ENCODE data around the gene SIGLEC10. TPM values are rescaled to one million over a fixed set of nuclear protein-coding genes. Genes with fewer than 3 reads are reported as not detected.

SIGLEC10 gene
- total and polyA plus RNA-seq, 2 experiments from 2014 or later, result 0.47 TPM; not detected in 1

DNA sequence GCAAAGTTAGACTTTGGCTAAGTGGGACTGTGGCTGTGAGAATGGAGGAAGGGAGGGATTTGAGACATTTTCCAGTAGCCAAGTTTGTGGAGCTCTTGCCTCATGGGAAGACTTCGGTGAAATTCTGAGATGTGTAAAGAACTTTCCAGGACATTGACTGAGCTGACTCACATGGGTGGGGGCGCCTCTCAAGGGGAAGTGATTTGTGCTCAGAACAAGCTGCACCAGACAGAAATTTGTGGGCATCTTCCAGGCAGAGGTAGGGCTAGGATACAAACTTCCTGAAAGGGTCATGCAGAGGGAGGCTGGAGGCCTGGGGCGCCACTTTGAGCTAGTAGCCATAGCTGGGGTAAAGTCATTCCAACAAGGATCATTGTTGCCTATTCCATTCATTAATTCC is 9.8 kb upstream of the SIGLEC10 start:
- Mint-ChIP-seq H3K9me3 (peaks cover 25% of the 10 kb centered on the region; the same call in 2 of the 3 replicates), H3K36me3 (ENCODE audit: low read depth) (no peaks in the 10 kb centered on the region; the same call in 2 of the 3 replicates), H3K27me3 (ENCODE audit: insufficient read depth, low read depth, poor library complexity) (peaks cover 11% of the 10 kb centered on the region), H3K4me3 (no peak overlapping the region), H3K27ac (no peak overlapping the region), H3K4me1 (no peaks in the 10 kb centered on the region)
- H2AFZ ChIP-seq, result no peak overlapping the region
- H3K27me3 ChIP-seq (ENCODE audit: insufficient read depth), result no peaks in the 10 kb centered on the region
- DNase-seq (ENCODE audit: low spot score) (no peak), ATAC-seq (no peak)
- no peaks in the 10 kb centered on the region for H3K36me3 ChIP-seq (ENCODE audit: insufficient read depth)
- no peak overlapping the region for H3K4me3 ChIP-seq
- no peaks in the 10 kb centered on the region for H3K4me1 ChIP-seq (ENCODE audit: insufficient read depth)
- no peaks in the 10 kb centered on the region for H3K79me2 ChIP-seq (replicated peaks; ENCODE audit: insufficient read depth)
- H3K27ac ChIP-seq (ENCODE audit: low read depth), result no peak overlapping the region
- H3K4me2 ChIP-seq, result no peak overlapping the region
- TF ChIP-seq, protein P1, sequence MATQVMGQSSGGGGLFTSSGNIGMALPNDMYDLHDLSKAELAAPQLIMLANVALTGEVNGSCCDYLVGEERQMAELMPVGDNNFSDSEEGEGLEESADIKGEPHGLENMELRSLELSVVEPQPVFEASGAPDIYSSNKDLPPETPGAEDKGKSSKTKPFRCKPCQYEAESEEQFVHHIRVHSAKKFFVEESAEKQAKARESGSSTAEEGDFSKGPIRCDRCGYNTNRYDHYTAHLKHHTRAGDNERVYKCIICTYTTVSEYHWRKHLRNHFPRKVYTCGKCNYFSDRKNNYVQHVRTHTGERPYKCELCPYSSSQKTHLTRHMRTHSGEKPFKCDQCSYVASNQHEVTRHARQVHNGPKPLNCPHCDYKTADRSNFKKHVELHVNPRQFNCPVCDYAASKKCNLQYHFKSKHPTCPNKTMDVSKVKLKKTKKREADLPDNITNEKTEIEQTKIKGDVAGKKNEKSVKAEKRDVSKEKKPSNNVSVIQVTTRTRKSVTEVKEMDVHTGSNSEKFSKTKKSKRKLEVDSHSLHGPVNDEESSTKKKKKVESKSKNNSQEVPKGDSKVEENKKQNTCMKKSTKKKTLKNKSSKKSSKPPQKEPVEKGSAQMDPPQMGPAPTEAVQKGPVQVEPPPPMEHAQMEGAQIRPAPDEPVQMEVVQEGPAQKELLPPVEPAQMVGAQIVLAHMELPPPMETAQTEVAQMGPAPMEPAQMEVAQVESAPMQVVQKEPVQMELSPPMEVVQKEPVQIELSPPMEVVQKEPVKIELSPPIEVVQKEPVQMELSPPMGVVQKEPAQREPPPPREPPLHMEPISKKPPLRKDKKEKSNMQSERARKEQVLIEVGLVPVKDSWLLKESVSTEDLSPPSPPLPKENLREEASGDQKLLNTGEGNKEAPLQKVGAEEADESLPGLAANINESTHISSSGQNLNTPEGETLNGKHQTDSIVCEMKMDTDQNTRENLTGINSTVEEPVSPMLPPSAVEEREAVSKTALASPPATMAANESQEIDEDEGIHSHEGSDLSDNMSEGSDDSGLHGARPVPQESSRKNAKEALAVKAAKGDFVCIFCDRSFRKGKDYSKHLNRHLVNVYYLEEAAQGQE (IDR thresholded peaks at IDR 0.05; ENCODE audit: unreplicated experiment), result no peak
- TF ChIP-seq JUNB (IDR thresholded peaks at IDR 0.05; ENCODE audit: unreplicated experiment) (no peak), ZNF331 (CRISPR knock-in tag; IDR thresholded peaks at IDR 0.05; ENCODE audit: low read depth) (no peak), EZH2 (IDR thresholded peaks at IDR 0.05; ENCODE audit: low read depth, unreplicated experiment) (no peak), EZH2phosphoT487 (IDR thresholded peaks at IDR 0.05; ENCODE audit: unreplicated experiment) (no peak), CREB1 (CRISPR knock-in tag; IDR thresholded peaks at IDR 0.05; ENCODE audit: low read depth) (no peak), NANOG (IDR thresholded peaks at IDR 0.05; ENCODE audit: borderline replicate concordance) (no peak), STAT1 (IDR thresholded peaks at IDR 0.05; ENCODE audit: unreplicated experiment) (no peak), POLR2AphosphoS5 (IDR thresholded peaks at IDR 0.05; ENCODE audit: low read depth) (no peak), ZNF114 (CRISPR knock-in tag; IDR thresholded peaks at IDR 0.05) (no peak)
- TF ChIP-seq, protein P2, sequence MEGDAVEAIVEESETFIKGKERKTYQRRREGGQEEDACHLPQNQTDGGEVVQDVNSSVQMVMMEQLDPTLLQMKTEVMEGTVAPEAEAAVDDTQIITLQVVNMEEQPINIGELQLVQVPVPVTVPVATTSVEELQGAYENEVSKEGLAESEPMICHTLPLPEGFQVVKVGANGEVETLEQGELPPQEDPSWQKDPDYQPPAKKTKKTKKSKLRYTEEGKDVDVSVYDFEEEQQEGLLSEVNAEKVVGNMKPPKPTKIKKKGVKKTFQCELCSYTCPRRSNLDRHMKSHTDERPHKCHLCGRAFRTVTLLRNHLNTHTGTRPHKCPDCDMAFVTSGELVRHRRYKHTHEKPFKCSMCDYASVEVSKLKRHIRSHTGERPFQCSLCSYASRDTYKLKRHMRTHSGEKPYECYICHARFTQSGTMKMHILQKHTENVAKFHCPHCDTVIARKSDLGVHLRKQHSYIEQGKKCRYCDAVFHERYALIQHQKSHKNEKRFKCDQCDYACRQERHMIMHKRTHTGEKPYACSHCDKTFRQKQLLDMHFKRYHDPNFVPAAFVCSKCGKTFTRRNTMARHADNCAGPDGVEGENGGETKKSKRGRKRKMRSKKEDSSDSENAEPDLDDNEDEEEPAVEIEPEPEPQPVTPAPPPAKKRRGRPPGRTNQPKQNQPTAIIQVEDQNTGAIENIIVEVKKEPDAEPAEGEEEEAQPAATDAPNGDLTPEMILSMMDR (conservative IDR thresholded peaks at IDR 0.05; ENCODE audit: low read depth in 2 of 2), result no peak
- TF ChIP-seq, protein P3, sequence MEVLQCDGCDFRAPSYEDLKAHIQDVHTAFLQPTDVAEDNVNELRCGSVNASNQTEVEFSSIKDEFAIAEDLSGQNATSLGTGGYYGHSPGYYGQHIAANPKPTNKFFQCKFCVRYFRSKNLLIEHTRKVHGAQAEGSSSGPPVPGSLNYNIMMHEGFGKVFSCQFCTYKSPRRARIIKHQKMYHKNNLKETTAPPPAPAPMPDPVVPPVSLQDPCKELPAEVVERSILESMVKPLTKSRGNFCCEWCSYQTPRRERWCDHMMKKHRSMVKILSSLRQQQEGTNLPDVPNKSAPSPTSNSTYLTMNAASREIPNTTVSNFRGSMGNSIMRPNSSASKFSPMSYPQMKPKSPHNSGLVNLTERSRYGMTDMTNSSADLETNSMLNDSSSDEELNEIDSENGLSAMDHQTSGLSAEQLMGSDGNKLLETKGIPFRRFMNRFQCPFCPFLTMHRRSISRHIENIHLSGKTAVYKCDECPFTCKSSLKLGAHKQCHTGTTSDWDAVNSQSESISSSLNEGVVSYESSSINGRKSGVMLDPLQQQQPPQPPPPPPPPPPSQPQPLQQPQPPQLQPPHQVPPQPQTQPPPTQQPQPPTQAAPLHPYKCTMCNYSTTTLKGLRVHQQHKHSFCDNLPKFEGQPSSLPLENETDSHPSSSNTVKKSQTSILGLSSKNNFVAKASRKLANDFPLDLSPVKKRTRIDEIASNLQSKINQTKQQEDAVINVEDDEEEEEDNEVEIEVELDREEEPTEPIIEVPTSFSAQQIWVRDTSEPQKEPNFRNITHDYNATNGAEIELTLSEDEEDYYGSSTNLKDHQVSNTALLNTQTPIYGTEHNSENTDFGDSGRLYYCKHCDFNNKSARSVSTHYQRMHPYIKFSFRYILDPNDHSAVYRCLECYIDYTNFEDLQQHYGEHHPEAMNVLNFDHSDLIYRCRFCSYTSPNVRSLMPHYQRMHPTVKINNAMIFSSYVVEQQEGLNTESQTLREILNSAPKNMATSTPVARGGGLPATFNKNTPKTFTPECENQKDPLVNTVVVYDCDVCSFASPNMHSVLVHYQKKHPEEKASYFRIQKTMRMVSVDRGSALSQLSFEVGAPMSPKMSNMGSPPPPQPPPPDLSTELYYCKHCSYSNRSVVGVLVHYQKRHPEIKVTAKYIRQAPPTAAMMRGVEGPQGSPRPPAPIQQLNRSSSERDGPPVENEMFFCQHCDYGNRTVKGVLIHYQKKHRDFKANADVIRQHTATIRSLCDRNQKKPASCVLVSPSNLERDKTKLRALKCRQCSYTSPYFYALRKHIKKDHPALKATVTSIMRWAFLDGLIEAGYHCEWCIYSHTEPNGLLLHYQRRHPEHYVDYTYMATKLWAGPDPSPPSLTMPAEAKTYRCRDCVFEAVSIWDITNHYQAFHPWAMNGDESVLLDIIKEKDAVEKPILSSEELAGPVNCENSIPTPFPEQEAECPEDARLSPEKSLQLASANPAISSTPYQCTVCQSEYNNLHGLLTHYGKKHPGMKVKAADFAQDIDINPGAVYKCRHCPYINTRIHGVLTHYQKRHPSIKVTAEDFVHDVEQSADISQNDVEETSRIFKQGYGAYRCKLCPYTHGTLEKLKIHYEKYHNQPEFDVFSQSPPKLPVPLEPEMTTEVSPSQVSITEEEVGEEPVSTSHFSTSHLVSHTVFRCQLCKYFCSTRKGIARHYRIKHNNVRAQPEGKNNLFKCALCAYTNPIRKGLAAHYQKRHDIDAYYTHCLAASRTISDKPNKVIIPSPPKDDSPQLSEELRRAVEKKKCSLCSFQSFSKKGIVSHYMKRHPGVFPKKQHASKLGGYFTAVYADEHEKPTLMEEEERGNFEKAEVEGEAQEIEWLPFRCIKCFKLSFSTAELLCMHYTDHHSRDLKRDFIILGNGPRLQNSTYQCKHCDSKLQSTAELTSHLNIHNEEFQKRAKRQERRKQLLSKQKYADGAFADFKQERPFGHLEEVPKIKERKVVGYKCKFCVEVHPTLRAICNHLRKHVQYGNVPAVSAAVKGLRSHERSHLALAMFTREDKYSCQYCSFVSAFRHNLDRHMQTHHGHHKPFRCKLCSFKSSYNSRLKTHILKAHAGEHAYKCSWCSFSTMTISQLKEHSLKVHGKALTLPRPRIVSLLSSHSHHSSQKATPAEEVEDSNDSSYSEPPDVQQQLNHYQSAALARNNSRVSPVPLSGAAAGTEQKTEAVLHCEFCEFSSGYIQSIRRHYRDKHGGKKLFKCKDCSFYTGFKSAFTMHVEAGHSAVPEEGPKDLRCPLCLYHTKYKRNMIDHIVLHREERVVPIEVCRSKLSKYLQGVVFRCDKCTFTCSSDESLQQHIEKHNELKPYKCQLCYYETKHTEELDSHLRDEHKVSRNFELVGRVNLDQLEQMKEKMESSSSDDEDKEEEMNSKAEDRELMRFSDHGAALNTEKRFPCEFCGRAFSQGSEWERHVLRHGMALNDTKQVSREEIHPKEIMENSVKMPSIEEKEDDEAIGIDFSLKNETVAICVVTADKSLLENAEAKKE (CRISPR knock-in tag; IDR thresholded peaks at IDR 0.05), result no peak
- TF ChIP-seq, protein P4, sequence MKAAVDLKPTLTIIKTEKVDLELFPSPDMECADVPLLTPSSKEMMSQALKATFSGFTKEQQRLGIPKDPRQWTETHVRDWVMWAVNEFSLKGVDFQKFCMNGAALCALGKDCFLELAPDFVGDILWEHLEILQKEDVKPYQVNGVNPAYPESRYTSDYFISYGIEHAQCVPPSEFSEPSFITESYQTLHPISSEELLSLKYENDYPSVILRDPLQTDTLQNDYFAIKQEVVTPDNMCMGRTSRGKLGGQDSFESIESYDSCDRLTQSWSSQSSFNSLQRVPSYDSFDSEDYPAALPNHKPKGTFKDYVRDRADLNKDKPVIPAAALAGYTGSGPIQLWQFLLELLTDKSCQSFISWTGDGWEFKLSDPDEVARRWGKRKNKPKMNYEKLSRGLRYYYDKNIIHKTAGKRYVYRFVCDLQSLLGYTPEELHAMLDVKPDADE (IDR thresholded peaks at IDR 0.05), result no peak
- no peaks in the 10 kb centered on the region for H4K20me1 ChIP-seq (replicated peaks; ENCODE audit: insufficient read depth)
- H3F3A ChIP-seq (replicated peaks; ENCODE audit: low read depth), result no peaks in the 10 kb centered on the region
- H3K9me2 ChIP-seq (ENCODE audit: insufficient read depth), result no peaks in the 10 kb centered on the region; the same call in 1 of the 2 replicates
